CD14-positive monocyte (primary cell): ENCODE measurements around the gene ALKBH4. TPM values are rescaled to one million over a fixed set of nuclear protein-coding genes. Genes with fewer than 3 reads are reported as not detected.

Source experiments
- DNase-seq, 3 donors: peaks; one replicate each; pipeline ENCODE4 v3.0.0-alpha.2; 2011 to 2022
- H2AFZ ChIP-seq: 2 replicates; pipeline ENCODE4 v1.6.0; 2012; ENCODE audit warnings: mild to moderate bottlenecking, low read depth, low read length, inconsistent platforms; ENCODE audit not compliant: insufficient read depth, poor library complexity, severe bottlenecking
- H3K27ac ChIP-seq, 2 donors: 1 replicate in 1 of 2; 2 replicates in 1 of 2; pipeline ENCODE4 v1.5.1; 2012 to 2013; ENCODE audit warnings: low read length in 2 of 2, control low read depth in 1 of 2, inconsistent platforms in 1 of 2, low read depth in 1 of 2, mild to moderate bottlenecking in 1 of 2
- H3K27me3 ChIP-seq, 2 donors: one replicate each; pipeline versions ENCODE4 v1.6.0 to v1.6.1; 2011 to 2013; ENCODE audit warnings: low read length in 2 of 2; ENCODE audit not compliant: control insufficient read depth in 2 of 2, insufficient read depth in 2 of 2
- H3K36me3 ChIP-seq, 2 donors: replicated peaks in 1 of 2; 1 replicate in 1 of 2; 2 replicates in 1 of 2; pipeline versions ENCODE4 v1.5.1 to v1.6.1; 2012 to 2013; ENCODE audit warnings: low read length in 2 of 2, control low read depth in 1 of 2, inconsistent platforms in 1 of 2, mild to moderate bottlenecking in 1 of 2; ENCODE audit not compliant: insufficient read depth in 2 of 2, control insufficient read depth in 1 of 2
- H3K4me1 ChIP-seq, 2 donors: 1 replicate in 1 of 2; 2 replicates in 1 of 2; pipeline versions ENCODE4 v1.5.1 to v1.6.1; 2012 to 2013; ENCODE audit warnings: low read length in 2 of 2, control low read depth in 1 of 2, inconsistent platforms in 1 of 2, mild to moderate bottlenecking in 1 of 2, moderate library complexity in 1 of 2; ENCODE audit not compliant: insufficient read depth in 2 of 2, control insufficient read depth in 1 of 2
- H3K4me2 ChIP-seq: replicated peaks from 2 replicates; pipeline ENCODE3; 2012; ENCODE audit warnings: low read length, moderate library complexity, mild to moderate bottlenecking; ENCODE audit not compliant: poor library complexity, severe bottlenecking; ENCODE audit errors: extremely low read depth
- H3K4me3 ChIP-seq, 3 experiments: fragments of 200-600 bp in 1 of 3; sonication (generic) in 1 of 3; replicated peaks in 1 of 3; 1 replicate in 2 of 3; 2 replicates in 1 of 3; pipeline ENCODE4 v1.5.1; 2011 to 2013; ENCODE audit warnings: low read length in 3 of 3, mild to moderate bottlenecking in 3 of 3, control low read depth in 2 of 3, low read depth in 2 of 3, inconsistent platforms in 1 of 3, moderate library complexity in 1 of 3
- H3K79me2 ChIP-seq: 2 replicates; pipeline ENCODE4 v1.6.0; 2012; ENCODE audit warnings: mild to moderate bottlenecking, control low read depth, inconsistent platforms, low read length, moderate library complexity; ENCODE audit not compliant: insufficient read depth
- H3K9ac ChIP-seq: 2 replicates; pipeline ENCODE4 v1.6.0; 2017; ENCODE audit warnings: low read length, mild to moderate bottlenecking; ENCODE audit not compliant: insufficient read depth, poor library complexity, severe bottlenecking
- H3K9me3 ChIP-seq, 2 donors: replicated peaks in 1 of 2; 1 replicate in 1 of 2; 2 replicates in 1 of 2; pipeline versions ENCODE4 v1.5.1 to v1.6.1; 2012 to 2013; ENCODE audit warnings: low read length in 2 of 2, control low read depth in 1 of 2; ENCODE audit not compliant: control insufficient read depth in 1 of 2, insufficient read depth in 1 of 2
- H4K20me1 ChIP-seq: 2 replicates; pipeline ENCODE4 v1.6.0; 2012; ENCODE audit warnings: mild to moderate bottlenecking, low read length, control low read depth, moderate library complexity; ENCODE audit not compliant: insufficient read depth
- H3K27ac Mint-ChIP-seq, 7 donors: one replicate each; pipeline ENCODE4 v1.8.0; 2020; ENCODE audit warnings: mild to moderate bottlenecking in 7 of 7, mixed read lengths in 7 of 7, moderate library complexity in 6 of 7, inconsistent platforms in 2 of 7
- H3K27me3 Mint-ChIP-seq, 3 donors: one replicate each; pipeline ENCODE4 v1.8.0; 2021 to 2022; ENCODE audit warnings: low read depth in 3 of 3, mild to moderate bottlenecking in 3 of 3, mixed read lengths in 3 of 3, moderate library complexity in 3 of 3, inconsistent platforms in 1 of 3
- H3K36me3 Mint-ChIP-seq, 2 donors: one replicate each; pipeline ENCODE4 v1.8.0; 2020; ENCODE audit warnings: mixed read lengths in 2 of 2, inconsistent platforms in 1 of 2, mild to moderate bottlenecking in 1 of 2
- H3K4me1 Mint-ChIP-seq: one replicate; pipeline ENCODE4 v1.8.0; 2020; ENCODE audit warnings: mild to moderate bottlenecking, mixed read lengths
- H3K4me3 Mint-ChIP-seq, 2 donors: one replicate each; pipeline ENCODE4 v1.8.0; 2020; ENCODE audit warnings: mild to moderate bottlenecking in 2 of 2, mixed read lengths in 2 of 2, moderate library complexity in 1 of 2
- H3K9me3 Mint-ChIP-seq, 7 donors: one replicate each; pipeline ENCODE4 v1.8.0; 2020 to 2022; ENCODE audit warnings: mixed read lengths in 7 of 7, mild to moderate bottlenecking in 6 of 7, moderate library complexity in 6 of 7, inconsistent platforms in 2 of 7
- CTCF ChIP-seq: fragments of 200-600 bp; IDR thresholded peaks from one replicate; pipeline ENCODE4 v1.8.0; 2022; ENCODE audit warnings: antibody characterized with exemption, mild to moderate bottlenecking
- WGBS: methylation state at CpG from one replicate; pipeline ENCODE4 v1.1.5; 2013; ENCODE audit warnings: missing lambda C conversion rate; ENCODE audit not compliant: insufficient coverage; 5-methylcytosine and 5-hydroxymethylcytosine counted together
- intact Hi-C, 2 donors: fragments of 100-400 bp; cut with micrococcal nuclease; formaldehyde crosslinking; loops; one replicate each; pipeline versions ENCODE4 v1.15.0 to v1.15.1; 2023
- polyA plus RNA-seq, 3 donors: library from polyadenylated mRNA; depleted of rRNA in 1 of 3; unstranded in 2 of 3; stranded (reverse) in 1 of 3; fragments of 300-500 nt in 2 of 3; fragments of >200 nt in 1 of 3; fragmentation: Illumina TruSeq in 2 of 3; gene quantifications; 1 replicate in 2 of 3; 2 replicates in 1 of 3; pipeline ENCODE4 v1.2.3, GENCODE V29; 2012 to 2021

ALKBH4 gene
- polyA plus RNA-seq, 3 donors, result 2.9 to 11.8 (median 9.7) TPM

DNA sequence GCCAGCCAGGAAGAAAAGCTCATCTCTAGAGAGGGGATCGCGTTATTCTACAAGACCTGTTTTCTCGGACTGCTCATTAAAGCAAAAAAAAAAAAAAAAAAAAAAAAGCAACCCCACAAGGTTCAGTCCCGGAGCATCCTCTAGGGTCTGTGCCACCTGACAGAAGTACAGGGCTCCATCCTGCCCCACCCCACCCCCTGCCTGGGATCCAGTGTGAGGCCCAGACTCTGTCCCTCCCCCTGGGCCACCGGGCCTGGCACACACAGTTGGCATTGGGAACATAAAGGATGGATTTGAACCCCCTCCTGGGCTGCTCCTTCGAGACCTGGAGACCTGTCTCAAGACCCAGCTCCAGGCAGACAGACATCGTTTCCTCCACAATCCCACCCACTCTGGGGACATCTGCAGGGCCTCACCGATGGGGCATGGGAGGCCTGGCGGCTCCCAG, 30.6 kb downstream of the ALKBH4 start:
- peak overlapping the region; percentile 45 to 90 (median 83) for H3K27ac Mint-ChIP-seq
- Histone ChIP-seq H3K4me2 (peak overlapping the region; percentile 79), H3K9ac (peak overlapping the region; percentile 85), H3K4me3 (peak overlapping the region; percentile 64 to 88 (median 69)), H3K4me1 (peaks cover 50 to 57% of the 10 kb centered on the region in 2 donors), H3K27ac (peak overlapping the region; percentile 50 to 100), H4K20me1 (no peaks in the 10 kb centered on the region), H3K36me3 (peaks cover 12 to 19% of the 10 kb centered on the region in 2 donors), H2AFZ (peak overlapping the region; percentile 83), H3K79me2 (peaks cover 21% of the 10 kb centered on the region), H3K9me3 (no peaks in the 10 kb centered on the region), H3K27me3 (no peaks in the 10 kb centered on the region)
- no peak for DNase-seq
- peaks cover 0 to 2% (median 0%) of the 10 kb centered on the region in 7 donors for H3K9me3 Mint-ChIP-seq
- peaks cover 56% of the 10 kb centered on the region for H3K4me1 Mint-ChIP-seq
- H3K36me3 Mint-ChIP-seq, result peaks cover 11 to 24% of the 10 kb centered on the region in 2 donors
- peak overlapping the region; percentile 83 to 92 for H3K4me3 Mint-ChIP-seq
- intact Hi-C loops, result loop anchor here in 1 of 2 donors (2.0 to 5.0 kb wide), 2 partner anchors 13 to 37 kb away; partner anchors contain the start of gene PRKRIP1
- peaks cover 0 to 2% (median 1%) of the 10 kb centered on the region in 3 donors for H3K27me3 Mint-ChIP-seq
- no peak for TF ChIP-seq CTCF
- 36% methylated on average over 4 of the region's 9 CpGs for WGBS

- Histone ChIP-seq H3K36me3 (peaks cover 8 to 13% of the 10 kb centered on the region in 2 donors), H3K4me2 (peak within 1 kb of the TSS; percentile 79), H3K9me3 (no peaks in the 10 kb centered on the region), H2AFZ (peak within 1 kb of the TSS; percentile 83), H3K9ac (peak within 1 kb of the TSS; percentile 85), H4K20me1 (no peaks in the 10 kb centered on the region), H3K27me3 (no peaks in the 10 kb centered on the region), H3K27ac (peak within 1 kb of the TSS; percentile 63 to 100), H3K4me1 (peaks cover 56 to 63% of the 10 kb centered on the region in 2 donors), H3K4me3 (peak within 1 kb of the TSS; percentile 64 to 88 (median 69)), H3K79me2 (peaks cover 21% of the 10 kb centered on the region)
- peaks cover 8 to 20% of the 10 kb centered on the region in 2 donors for H3K36me3 Mint-ChIP-seq
- H3K4me1 Mint-ChIP-seq, result peaks cover 60% of the 10 kb centered on the region
- peak; percentile 68 to 80 (median 76) for DNase-seq
- peaks cover 0 to 2% (median 0%) of the 10 kb centered on the region in 7 donors for H3K9me3 Mint-ChIP-seq
- WGBS, result under 1% methylated on average over 79 of the region's 90 CpGs
- peak within 1 kb of the TSS; percentile 66 to 98 (median 96) for H3K27ac Mint-ChIP-seq
- no peak for TF ChIP-seq CTCF
- peaks cover 0 to 2% (median 1%) of the 10 kb centered on the region in 3 donors for H3K27me3 Mint-ChIP-seq
- intact Hi-C loops, result loop anchor here in 1 of 2 donors (2.0 to 5.0 kb wide), 2 partner anchors 13 to 36 kb away; partner anchors contain the start of gene PRKRIP1
- H3K4me3 Mint-ChIP-seq, result peak within 1 kb of the TSS; percentile 83 to 92
Observed at GRCh38 chr7:102433219-102434038, 31.2 kb downstream of the ALKBH4 start, which contains the start of gene ORAI2. Gene ORAI2, plus strand, starts transcription at chr7:102433575. Its CDS starts 5,382 bp downstream, at chr7:102438957.
